Mucosa of rectum (tissue), 2 donors: ENCODE measurements around the gene XBP1.
"Not testable (repeated sequence)": the region's sequence is repeated elsewhere in the genome, so short reads cannot be mapped to it uniquely, and the experiment has no call there.

Experiments used
- H3K27ac ChIP-seq, 2 donors: one replicate each; pipeline ENCODE4 v1.7.0; 2013; ENCODE audit warnings: inconsistent platforms in 2 of 2, low read depth in 2 of 2, low read length in 2 of 2
- H3K27me3 ChIP-seq, 2 donors: one replicate each; pipeline ENCODE4 v1.7.0; 2013; ENCODE audit warnings: low read length in 2 of 2; ENCODE audit not compliant: control insufficient read depth in 2 of 2, insufficient read depth in 2 of 2
- H3K36me3 ChIP-seq, 2 donors: one replicate each; pipeline ENCODE4 v1.7.0; 2013; ENCODE audit warnings: low read length in 2 of 2; ENCODE audit not compliant: control insufficient read depth in 2 of 2, insufficient read depth in 2 of 2
- H3K4me1 ChIP-seq, 2 donors: one replicate each; pipeline ENCODE4 v1.7.0; 2013; ENCODE audit warnings: low read length in 2 of 2, mild to moderate bottlenecking in 1 of 2; ENCODE audit not compliant: control insufficient read depth in 2 of 2, insufficient read depth in 2 of 2
- H3K4me3 ChIP-seq, 2 donors: one replicate each; pipeline ENCODE4 v1.7.0; 2013; ENCODE audit warnings: low read length in 2 of 2
- H3K9ac ChIP-seq, 2 donors: one replicate each; pipeline ENCODE4 v1.7.0; 2013; ENCODE audit warnings: low read length in 2 of 2, low read depth in 1 of 2, mild to moderate bottlenecking in 1 of 2
- H3K9me3 ChIP-seq, 2 donors: one replicate each; pipeline ENCODE4 v1.7.0; 2013; ENCODE audit warnings: low read length in 2 of 2; ENCODE audit not compliant: control insufficient read depth in 2 of 2
- donor health status: healthy.
- donor health status: Normal muscosa, but diverticular disease.

The XBP1 gene

GRCh38 chr22:28800308-28801041 lies at the start of gene XBP1:
Gene XBP1 (minus strand): TSS chr22:28800569.
- peaks cover 25% of the 10 kb centered on the region in 2 donors for H3K4me1 ChIP-seq
- H3K4me3 ChIP-seq: peak within 1 kb of the TSS; percentile 89 to 98
- H3K9me3 ChIP-seq: no peaks in the 10 kb centered on the region
- H3K36me3 ChIP-seq: peaks cover 18 to 24% of the 10 kb centered on the region in 2 donors
- no peaks in the 10 kb centered on the region for H3K27me3 ChIP-seq
- H3K27ac ChIP-seq: peak within 1 kb of the TSS; percentile 99 to 100
- H3K9ac ChIP-seq: peak within 1 kb of the TSS; percentile 99 to 100

GRCh38 chr22:28846994-28847393 lies 46.6 kb upstream of the XBP1 start:
- H3K27me3 ChIP-seq: no peaks in the 10 kb centered on the region
- no peaks in the 10 kb centered on the region for H3K36me3 ChIP-seq
- H3K9me3 ChIP-seq: no peaks in the 10 kb centered on the region
- H3K27ac ChIP-seq: no peak overlapping the region
- H3K4me1 ChIP-seq: peaks cover 0 to 5% of the 10 kb centered on the region in 2 donors
- H3K4me3 ChIP-seq: no peak overlapping the region
- H3K9ac ChIP-seq: no peak overlapping the region

GRCh38 chr22:28844277-28844676 lies 43.9 kb upstream of the XBP1 start:
- not testable (repeated sequence) for H3K36me3 ChIP-seq, H3K27ac ChIP-seq, H3K27me3 ChIP-seq, H3K4me1 ChIP-seq, H3K9ac ChIP-seq, H3K9me3 ChIP-seq, H3K4me3 ChIP-seq

GRCh38 chr22:28843633-28844032 lies 43.3 kb upstream of the XBP1 start:
- no peaks in the 10 kb centered on the region for H3K36me3 ChIP-seq
- no peaks in the 10 kb centered on the region for H3K9me3 ChIP-seq
- H3K9ac ChIP-seq: no peak overlapping the region
- H3K27me3 ChIP-seq: no peaks in the 10 kb centered on the region
- no peak overlapping the region for H3K27ac ChIP-seq
- peaks cover 0 to 5% of the 10 kb centered on the region in 2 donors for H3K4me1 ChIP-seq
- H3K4me3 ChIP-seq: no peak overlapping the region

GRCh38 chr22:28841111-28841510 lies 40.7 kb upstream of the XBP1 start:
- no peak overlapping the region for H3K9ac ChIP-seq
- H3K9me3 ChIP-seq: no peaks in the 10 kb centered on the region
- H3K4me3 ChIP-seq: no peak overlapping the region
- peaks cover 0 to 5% of the 10 kb centered on the region in 2 donors for H3K4me1 ChIP-seq
- H3K27me3 ChIP-seq: no peaks in the 10 kb centered on the region
- no peaks in the 10 kb centered on the region for H3K36me3 ChIP-seq
- H3K27ac ChIP-seq: no peak overlapping the region

GRCh38 chr22:28838971-28839370 lies 38.6 kb upstream of the XBP1 start:
- no peaks in the 10 kb centered on the region for H3K36me3 ChIP-seq
- H3K9ac ChIP-seq: no peak overlapping the region
- H3K9me3 ChIP-seq: no peaks in the 10 kb centered on the region
- H3K27me3 ChIP-seq: no peaks in the 10 kb centered on the region
- no peak overlapping the region for H3K27ac ChIP-seq
- H3K4me3 ChIP-seq: no peak overlapping the region
- peaks cover 0 to 5% of the 10 kb centered on the region in 2 donors for H3K4me1 ChIP-seq

- Histone ChIP-seq H3K9me3 (no peaks in the 10 kb centered on the region), H3K4me1 (no peaks in the 10 kb centered on the region), H3K27me3 (no peaks in the 10 kb centered on the region), H3K27ac (no peak overlapping the region), H3K36me3 (no peaks in the 10 kb centered on the region), H3K9ac (no peak overlapping the region), H3K4me3 (no peak overlapping the region)
Observed at GRCh38 chr22:28837640-28838039, 37.3 kb upstream of the XBP1 start.

- Histone ChIP-seq H3K36me3 (no peaks in the 10 kb centered on the region), H3K9me3 (no peaks in the 10 kb centered on the region), H3K27ac (no peak overlapping the region), H3K27me3 (no peaks in the 10 kb centered on the region), H3K4me1 (no peaks in the 10 kb centered on the region), H3K4me3 (no peak overlapping the region), H3K9ac (no peak overlapping the region)
Observed at GRCh38 chr22:28835630-28836189, 35.3 kb upstream of the XBP1 start.

GRCh38 chr22:28833276-28833923 lies 33.0 kb upstream of the XBP1 start:
- H3K27me3 ChIP-seq: no peaks in the 10 kb centered on the region
- H3K9me3 ChIP-seq: no peaks in the 10 kb centered on the region
- H3K27ac ChIP-seq: no peak overlapping the region
- H3K4me1 ChIP-seq: peaks cover 0 to 9% of the 10 kb centered on the region in 2 donors
- H3K9ac ChIP-seq: no peak overlapping the region
- no peak overlapping the region for H3K4me3 ChIP-seq
- no peaks in the 10 kb centered on the region for H3K36me3 ChIP-seq

- Histone ChIP-seq H3K27me3 (no peaks in the 10 kb centered on the region), H3K9me3 (no peaks in the 10 kb centered on the region), H3K36me3 (no peaks in the 10 kb centered on the region), H3K4me3 (no peak overlapping the region), H3K4me1 (peaks cover 0 to 9% of the 10 kb centered on the region in 2 donors), H3K9ac (no peak overlapping the region), H3K27ac (no peak overlapping the region)
Observed at GRCh38 chr22:28832731-28833130, 32.4 kb upstream of the XBP1 start.
